NOMO-1 treated with DMSO at 0.1 percent for 48 hours (cell line): ENCODE data around the gene DDX59.
A peak's percentile ranks its signal among the peaks of the same experiment; 100 is the strongest.

Source experiments
- DNase-seq: peaks from one replicate; lab custom pipeline; 2025; ENCODE audit not compliant: unreplicated experiment; lab: John Stamatoyannopoulos, UW

Gene DDX59

GRCh38 chr1:200669314-200670241, at the start of gene DDX59:
TSS of gene DDX59 (minus strand) at chr1:200669907. CDS start at chr1:200666740, 3,167 bp downstream.
- DNase-seq: peak; percentile 91

- DNase-seq: no peak
Observed at GRCh38 chr1:200714504-200715187, 44.9 kb upstream of the DDX59 start.

GRCh38 chr1:200710166-200710565, 40.5 kb upstream of the DDX59 start:
- no peak for DNase-seq

GRCh38 chr1:200708769-200709168, 39.1 kb upstream of the DDX59 start:
- DNase-seq: no peak

- no peak for DNase-seq
Observed at GRCh38 chr1:200708161-200708560, 38.5 kb upstream of the DDX59 start.

GRCh38 chr1:200707116-200707515, 37.4 kb upstream of the DDX59 start:
- DNase-seq: no peak

- DNase-seq: no peak
Observed at GRCh38 chr1:200706111-200706814, 36.6 kb upstream of the DDX59 start.

- no peak for DNase-seq
Observed at GRCh38 chr1:200704986-200705500, 35.3 kb upstream of the DDX59 start.

- DNase-seq: no peak
Observed at GRCh38 chr1:200699871-200700270, 30.2 kb upstream of the DDX59 start.

GRCh38 chr1:200694738-200695137, 25.0 kb upstream of the DDX59 start:
- no peak for DNase-seq

- DNase-seq: no peak
Observed at GRCh38 chr1:200693327-200693726, 23.6 kb upstream of the DDX59 start.

GRCh38 chr1:200692316-200692715, 22.6 kb upstream of the DDX59 start:
- no peak for DNase-seq

- no peak for DNase-seq
Observed at GRCh38 chr1:200686620-200687019, 16.9 kb upstream of the DDX59 start.

GRCh38 chr1:200684015-200684414, 14.3 kb upstream of the DDX59 start:
- no peak for DNase-seq

- DNase-seq: no peak
Observed at GRCh38 chr1:200683298-200683697, 13.6 kb upstream of the DDX59 start.

GRCh38 chr1:200681231-200681630, 11.5 kb upstream of the DDX59 start:
- no peak for DNase-seq

- no peak for DNase-seq
Observed at GRCh38 chr1:200676829-200677228, 7.1 kb upstream of the DDX59 start.

GRCh38 chr1:200675588-200675852, 5.8 kb upstream of the DDX59 start:
- no peak for DNase-seq

- no peak for DNase-seq
Observed at GRCh38 chr1:200674838-200675587, 5.3 kb upstream of the DDX59 start.

- DNase-seq: no peak
Observed at GRCh38 chr1:200673952-200674823, 4.5 kb upstream of the DDX59 start.
